GM23338 (cell line): ENCODE results near the gene SLC9A8. TPM values are rescaled to one million over a fixed set of nuclear protein-coding genes. Genes with fewer than 3 reads are reported as not detected.

Experiments used
- ATAC-seq: fragments of 200-7000 bp; cut with Tn5 transposase; 3 replicates; pipeline ENCODE4 v1.9.1; 2020
- DNase-seq: peaks from one replicate; pipeline ENCODE4 v3.0.0-alpha.2; 2015; ENCODE audit warnings: low spot score
- H2AFZ ChIP-seq: fragments of 200-600 bp; sonication (generic); 2 replicates; pipeline ENCODE4 v1.8.0; 2016; ENCODE audit warnings: antibody characterized with exemption, mild to moderate bottlenecking, moderate library complexity
- H3F3A ChIP-seq: fragments of 200-600 bp; sonication (generic); replicated peaks from 2 replicates; pipeline ENCODE4 v1.8.0; 2017; ENCODE audit warnings: antibody characterized with exemption, mixed run types, low read depth
- H3K27ac ChIP-seq: fragments of 200-600 bp; sonication (generic); 2 replicates; pipeline ENCODE4 v1.6.1; 2016; ENCODE audit warnings: low read depth
- H3K27me3 ChIP-seq: fragments of 200-600 bp; sonication (generic); 2 replicates; pipeline ENCODE4 v1.8.0; 2016; ENCODE audit warnings: mild to moderate bottlenecking, mixed run types, moderate library complexity; ENCODE audit not compliant: insufficient read depth
- H3K36me3 ChIP-seq: fragments of 200-600 bp; sonication (generic); 2 replicates; pipeline ENCODE4 v1.8.0; 2016; ENCODE audit warnings: mild to moderate bottlenecking; ENCODE audit not compliant: insufficient read depth
- H3K4me1 ChIP-seq: fragments of 200-600 bp; sonication (generic); 2 replicates; pipeline ENCODE4 v1.8.0; 2016; ENCODE audit warnings: mild to moderate bottlenecking, moderate library complexity; ENCODE audit not compliant: insufficient read depth
- H3K4me2 ChIP-seq: fragments of 200-600 bp; sonication (generic); 2 replicates; pipeline ENCODE4 v1.7.1; 2017; ENCODE audit warnings: mixed run types
- H3K4me3 ChIP-seq: fragments of 200-600 bp; sonication (generic); 2 replicates; pipeline ENCODE4 v1.6.1; 2016; ENCODE audit warnings: mixed run types
- H3K79me2 ChIP-seq: fragments of 200-600 bp; sonication (generic); replicated peaks from 2 replicates; pipeline ENCODE4 v1.8.0; 2017; ENCODE audit warnings: mild to moderate bottlenecking; ENCODE audit not compliant: insufficient read depth
- H3K9me2 ChIP-seq: fragments of 200-600 bp; sonication (generic); 2 replicates; pipeline ENCODE4 v1.8.0; 2017; ENCODE audit not compliant: insufficient read depth
- H4K20me1 ChIP-seq: fragments of 200-600 bp; sonication (generic); replicated peaks from 2 replicates; pipeline ENCODE4 v1.8.0; 2017; ENCODE audit warnings: mild to moderate bottlenecking; ENCODE audit not compliant: insufficient read depth
- H3K27ac Mint-ChIP-seq: 2 replicates; pipeline ENCODE4 v1.8.0; 2020; ENCODE audit warnings: inconsistent platforms, mild to moderate bottlenecking, moderate library complexity, mixed read lengths
- H3K27me3 Mint-ChIP-seq: 3 replicates; pipeline ENCODE4 v1.8.0; 2022; ENCODE audit warnings: low read depth, mild to moderate bottlenecking, moderate library complexity, mixed read lengths, inconsistent platforms; ENCODE audit not compliant: insufficient read depth, poor library complexity
- H3K36me3 Mint-ChIP-seq: 3 replicates; pipeline ENCODE4 v1.8.0; 2021; ENCODE audit warnings: low read depth, mild to moderate bottlenecking, inconsistent platforms, moderate library complexity, mixed read lengths
- H3K4me1 Mint-ChIP-seq: 3 replicates; pipeline ENCODE4 v1.8.0; 2020; ENCODE audit warnings: mild to moderate bottlenecking, inconsistent platforms, mixed read lengths
- H3K4me3 Mint-ChIP-seq: 3 replicates; pipeline ENCODE4 v1.8.0; 2021; ENCODE audit warnings: moderate library complexity, mild to moderate bottlenecking, inconsistent platforms, mixed read lengths
- H3K9me3 Mint-ChIP-seq: 3 replicates; pipeline ENCODE4 v1.8.0; 2020; ENCODE audit warnings: moderate library complexity, mild to moderate bottlenecking, inconsistent platforms, mixed read lengths
- CREB1 ChIP-seq: fragments of 250-450 bp; sonication (Bioruptor Pico); IDR thresholded peaks from 2 replicates; pipeline ENCODE4 v1.5.0; 2020; ENCODE audit warnings: low read depth, mild to moderate bottlenecking, moderate library complexity
- CTCF ChIP-seq, 2 experiments: fragments of 200-600 bp in 1 of 2; sonication (generic) in 1 of 2; conservative IDR thresholded peaks; 2 replicates each; pipeline versions ENCODE4 v1.5.1 to v1.6.1; 2016 to 2017; ENCODE audit warnings: antibody characterized with exemption in 2 of 2, low read depth in 2 of 2, mild to moderate bottlenecking in 2 of 2, moderate library complexity in 1 of 2
- ETS1 ChIP-seq: IDR thresholded peaks from 2 replicates; pipeline ENCODE4 v1.6.1; 2016; ENCODE audit warnings: antibody characterized with exemption
- JUNB ChIP-seq: IDR thresholded peaks from one replicate; pipeline ENCODE4 v1.6.1; 2016; ENCODE audit warnings: antibody characterized with exemption; ENCODE audit not compliant: unreplicated experiment
- NANOG ChIP-seq: IDR thresholded peaks from 2 replicates; pipeline ENCODE4 v1.6.1; 2016; ENCODE audit warnings: antibody characterized with exemption, borderline replicate concordance
- POLR2AphosphoS5 ChIP-seq: IDR thresholded peaks from 2 replicates; pipeline ENCODE4 v1.6.1; 2016; ENCODE audit warnings: antibody characterized with exemption, low read depth
- REST ChIP-seq: IDR thresholded peaks from one replicate; pipeline ENCODE4 v1.6.1; 2018; ENCODE audit warnings: antibody characterized with exemption; ENCODE audit not compliant: unreplicated experiment
- ZNF114 ChIP-seq: fragments of 250-450 bp; sonication (Bioruptor Pico); IDR thresholded peaks from 2 replicates; pipeline ENCODE4 v1.5.0; 2020; ENCODE audit warnings: mild to moderate bottlenecking, moderate library complexity
- ZNF462 ChIP-seq: fragments of 250-450 bp; sonication (Bioruptor Pico); IDR thresholded peaks from 2 replicates; pipeline ENCODE4 v1.5.0; 2020; ENCODE audit warnings: mild to moderate bottlenecking, moderate library complexity
- polyA plus RNA-seq: library from polyadenylated mRNA; unstranded; fragments of >200 nt; fragmentation: Nextera tagmentation; extraction: Ambion mirVana; gene quantifications from 2 replicates; pipeline ENCODE4 v1.2.1, GENCODE V29; 2016
- total RNA-seq: library from RNA; depleted of rRNA; stranded (reverse); fragments of >200 nt; shearing (Covaris generic); gene quantifications from 2 replicates; pipeline ENCODE4 v1.2.3, GENCODE V29; 2014

Gene SLC9A8
- total and polyA plus RNA-seq, 2 experiments from 2014 or later: 2.6 to 6.4 TPM

- H3K27me3 ChIP-seq: no peaks in the 10 kb centered on the region
- H3K27ac Mint-ChIP-seq: no peak overlapping the region; the same call in 1 of the 2 replicates
- H3F3A ChIP-seq: no peaks in the 10 kb centered on the region
- no peaks in the 10 kb centered on the region for H3K4me1 ChIP-seq
- TF ChIP-seq NANOG: no peak
- TF ChIP-seq CTCF (conservative IDR thresholded peaks at IDR 0.05; ENCODE audit: low read depth in 2 of 2): no peak
- no peak for TF ChIP-seq ZNF462 (CRISPR knock-in tag)
- no peak for TF ChIP-seq ZNF114
- no peak for TF ChIP-seq ETS1
- TF ChIP-seq JUNB: no peak
- TF ChIP-seq POLR2AphosphoS5: no peak
- no peak for TF ChIP-seq REST
- TF ChIP-seq CREB1: no peak
- no peaks in the 10 kb centered on the region for H3K79me2 ChIP-seq
- no peak overlapping the region for H3K4me3 ChIP-seq
- H3K4me2 ChIP-seq: no peak overlapping the region
- H3K36me3 ChIP-seq: no peaks in the 10 kb centered on the region
- ATAC-seq (no peak), DNase-seq (no peak)
- no peaks in the 10 kb centered on the region for H3K9me2 ChIP-seq
- no peaks in the 10 kb centered on the region for H3K9me3 Mint-ChIP-seq
- no peak overlapping the region for H3K4me3 Mint-ChIP-seq
- no peak overlapping the region for H2AFZ ChIP-seq
- peaks cover 8% of the 10 kb centered on the region for H3K27me3 Mint-ChIP-seq
- H3K36me3 Mint-ChIP-seq: peaks cover 3% of the 10 kb centered on the region; the same call in 2 of the 3 replicates
- peaks cover 8% of the 10 kb centered on the region for H3K4me1 Mint-ChIP-seq
- no peak overlapping the region for H3K27ac ChIP-seq
- no peaks in the 10 kb centered on the region for H4K20me1 ChIP-seq
These were observed 69.7 kb downstream of the SLC9A8 start for GRCh38 chr20:49882171-49882970.
